Fibroblast of skin of left quadriceps (primary cell): ENCODE results near the gene CYGB.
A peak's percentile ranks its signal among the peaks of the same experiment; 100 is the strongest.
"Not testable (repeated sequence)": the region's sequence is repeated elsewhere in the genome, so short reads cannot be mapped to it uniquely, and the experiment has no call there.

Experiments
- DNase-seq, 2 experiments: peaks; one replicate each; pipeline ENCODE4 v3.0.0-alpha.2; 2013; ENCODE audit warnings: low read depth in 2 of 2

Gene CYGB

GRCh38 chr17:76567634-76568432 is 30.3 kb upstream of the CYGB start:
- no peak for DNase-seq

- no peak for DNase-seq
Measured at GRCh38 chr17:76566988-76567431, 29.5 kb upstream of the CYGB start.

- DNase-seq, result no peak
Measured at GRCh38 chr17:76566613-76566943, 29.1 kb upstream of the CYGB start.

GRCh38 chr17:76565728-76566612 is 28.5 kb upstream of the CYGB start:
- no peak for DNase-seq

- not testable (repeated sequence) for DNase-seq
Measured at GRCh38 chr17:76564991-76565727, 27.6 kb upstream of the CYGB start.

GRCh38 chr17:76563359-76563758 is 25.9 kb upstream of the CYGB start:
- DNase-seq, result not testable (repeated sequence)

- peak; percentile 81 to 82 for DNase-seq
Measured at GRCh38 chr17:76562734-76563148, 25.2 kb upstream of the CYGB start.

GRCh38 chr17:76561799-76562268 is 24.3 kb upstream of the CYGB start:
- peak in 1 of 2 experiments; percentile 20 for DNase-seq

GRCh38 chr17:76561332-76561731 is 23.8 kb upstream of the CYGB start:
- no peak for DNase-seq

- no peak for DNase-seq
Measured at GRCh38 chr17:76560877-76561221, 23.3 kb upstream of the CYGB start.

- no peak for DNase-seq
Measured at GRCh38 chr17:76560036-76560876, 22.7 kb upstream of the CYGB start.

GRCh38 chr17:76559460-76559859 is 22.0 kb upstream of the CYGB start:
- DNase-seq, result not testable (repeated sequence)

- no peak for DNase-seq
Measured at GRCh38 chr17:76558198-76559095, 20.9 kb upstream of the CYGB start.

- peak; percentile 95 for DNase-seq
Measured at GRCh38 chr17:76557368-76558197, 20.1 kb upstream of the CYGB start.

- no peak for DNase-seq
Measured at GRCh38 chr17:76556765-76557367, 19.4 kb upstream of the CYGB start.

GRCh38 chr17:76554131-76554530 is 16.6 kb upstream of the CYGB start:
- DNase-seq, result no peak

GRCh38 chr17:76553178-76553908 is 15.8 kb upstream of the CYGB start:
- no peak for DNase-seq

GRCh38 chr17:76551685-76552084 is 14.2 kb upstream of the CYGB start:
- no peak for DNase-seq
